GM12873 (cell line): ENCODE results near the gene MRM3.

Experiments used
- CTCF ChIP-seq: IDR thresholded peaks from 2 replicates; pipeline ENCODE4 v1.5.1; 2012; ENCODE audit warnings: low read depth, mild to moderate bottlenecking, moderate library complexity, low read length, control low read depth; ENCODE audit not compliant: insufficient read depth; ENCODE audit errors: missing control alignments

MRM3 gene

GRCh38 chr17:830950-831349 lies 48.8 kb downstream of the MRM3 start:
- no peak for TF ChIP-seq CTCF

GRCh38 chr17:834136-834535 lies 52.0 kb downstream of the MRM3 start:
- TF ChIP-seq CTCF = no peak

GRCh38 chr17:835263-835662 lies 53.1 kb downstream of the MRM3 start:
- no peak for TF ChIP-seq CTCF

- TF ChIP-seq CTCF = no peak
These were observed 54.0 kb downstream of the MRM3 start for GRCh38 chr17:836151-836550.

- no peak for TF ChIP-seq CTCF
These were observed 56.3 kb downstream of the MRM3 start for GRCh38 chr17:838486-838885.

- no peak for TF ChIP-seq CTCF
These were observed 59.2 kb downstream of the MRM3 start for GRCh38 chr17:841313-841712.
